ENCODE data around the gene ESM1. TPM values are rescaled to one million over a fixed set of nuclear protein-coding genes. Genes with fewer than 3 reads are reported as not detected.

Gene ESM1
- total RNA-seq (ENCODE audit: unreplicated experiment) = not detected
- long read RNA-seq = 0 reads

GRCh38 chr5:54985301-54986268, at the start of gene ESM1:
TSS of gene ESM1 (minus strand) at chr5:54985593. CDS start at chr5:54985517, 76 bp downstream.
- Mint-ChIP-seq H3K27me3 (ENCODE audit: unreplicated experiment) (no peaks in the 10 kb centered on the region), H3K27ac (ENCODE audit: unreplicated experiment) (no peak within 1 kb of the TSS), H3K4me1 (ENCODE audit: low read depth, unreplicated experiment) (peaks cover 7% of the 10 kb centered on the region), H3K9me3 (ENCODE audit: unreplicated experiment) (no peaks in the 10 kb centered on the region), H3K4me3 (ENCODE audit: unreplicated experiment) (no peak within 1 kb of the TSS), H3K36me3 (ENCODE audit: unreplicated experiment) (no peaks in the 10 kb centered on the region)
- DNase-seq = no peak
- no peak for TF ChIP-seq CTCF (IDR thresholded peaks at IDR 0.05; ENCODE audit: partially characterized antibody, unreplicated experiment)

- no peak overlapping the region for H3K4me3 Mint-ChIP-seq (ENCODE audit: unreplicated experiment)
- no peak for DNase-seq
- no peak for TF ChIP-seq CTCF (IDR thresholded peaks at IDR 0.05; ENCODE audit: partially characterized antibody, unreplicated experiment)
- no peaks in the 10 kb centered on the region for H3K27me3 Mint-ChIP-seq (ENCODE audit: unreplicated experiment)
- H3K9me3 Mint-ChIP-seq (ENCODE audit: unreplicated experiment) = no peaks in the 10 kb centered on the region
- H3K27ac Mint-ChIP-seq (ENCODE audit: unreplicated experiment) = no peak overlapping the region
- H3K4me1 Mint-ChIP-seq (ENCODE audit: low read depth, unreplicated experiment) = no peaks in the 10 kb centered on the region
- no peaks in the 10 kb centered on the region for H3K36me3 Mint-ChIP-seq (ENCODE audit: unreplicated experiment)
Observed at GRCh38 chr5:55033568-55033967, 48.2 kb upstream of the ESM1 start.

GRCh38 chr5:55031492-55031891, 46.1 kb upstream of the ESM1 start:
- no peak for DNase-seq
- no peak overlapping the region for H3K27ac Mint-ChIP-seq (ENCODE audit: unreplicated experiment)
- TF ChIP-seq CTCF (IDR thresholded peaks at IDR 0.05; ENCODE audit: partially characterized antibody, unreplicated experiment) = no peak
- no peaks in the 10 kb centered on the region for H3K9me3 Mint-ChIP-seq (ENCODE audit: unreplicated experiment)
- H3K36me3 Mint-ChIP-seq (ENCODE audit: unreplicated experiment) = no peaks in the 10 kb centered on the region
- H3K27me3 Mint-ChIP-seq (ENCODE audit: unreplicated experiment) = no peaks in the 10 kb centered on the region
- H3K4me1 Mint-ChIP-seq (ENCODE audit: low read depth, unreplicated experiment) = no peaks in the 10 kb centered on the region
- no peak overlapping the region for H3K4me3 Mint-ChIP-seq (ENCODE audit: unreplicated experiment)

GRCh38 chr5:55030676-55031369, 45.4 kb upstream of the ESM1 start:
- no peak overlapping the region for H3K27ac Mint-ChIP-seq (ENCODE audit: unreplicated experiment)
- no peaks in the 10 kb centered on the region for H3K9me3 Mint-ChIP-seq (ENCODE audit: unreplicated experiment)
- H3K36me3 Mint-ChIP-seq (ENCODE audit: unreplicated experiment) = no peaks in the 10 kb centered on the region
- DNase-seq = no peak
- no peak for TF ChIP-seq CTCF (IDR thresholded peaks at IDR 0.05; ENCODE audit: partially characterized antibody, unreplicated experiment)
- H3K4me1 Mint-ChIP-seq (ENCODE audit: low read depth, unreplicated experiment) = no peaks in the 10 kb centered on the region
- no peak overlapping the region for H3K4me3 Mint-ChIP-seq (ENCODE audit: unreplicated experiment)
- H3K27me3 Mint-ChIP-seq (ENCODE audit: unreplicated experiment) = no peaks in the 10 kb centered on the region

Data from glutamatergic neuron (in vitro differentiated cells).